ENCODE measurements around the gene MCRS1. TPM values are rescaled to one million over a fixed set of nuclear protein-coding genes. Genes with fewer than 3 reads are reported as not detected.

MCRS1 gene
- total and polyA plus RNA-seq, 11 donors, result 64.2 to 122 (median 87.9) TPM

GRCh38 chr12:49548481-49548821 is 19.5 kb downstream of the MCRS1 start:
- whole genome bisulfite sequencing, 4 donors, result 43 to 64% (median 49%) methylated on average over 7 to 8 of the region's 8 CpGs
- H3K4me3 ChIP-seq, result peak overlapping the region in 10 of 12 donors; percentile 23 to 59 (median 51)
- H3K27me3 ChIP-seq, result peaks cover 0 to 32% (median 7%) of the 10 kb centered on the region in 9 donors
- ATAC-seq (no peak), DNase-seq (peak in 1 of 5 donors; percentile 25)
- peaks cover 0 to 26% (median 17%) of the 10 kb centered on the region in 12 donors for H3K4me1 ChIP-seq
- H3K36me3 ChIP-seq, result no peaks in the 10 kb centered on the region
- no peak overlapping the region for H3K27ac ChIP-seq
- intact Hi-C loops (cut with DNase I), result loop anchor here in 1 of 10 donors (5.0 kb wide), 1 partner anchor 34 kb away; no protein-coding TSS in a partner anchor
- TF ChIP-seq, protein P1, sequence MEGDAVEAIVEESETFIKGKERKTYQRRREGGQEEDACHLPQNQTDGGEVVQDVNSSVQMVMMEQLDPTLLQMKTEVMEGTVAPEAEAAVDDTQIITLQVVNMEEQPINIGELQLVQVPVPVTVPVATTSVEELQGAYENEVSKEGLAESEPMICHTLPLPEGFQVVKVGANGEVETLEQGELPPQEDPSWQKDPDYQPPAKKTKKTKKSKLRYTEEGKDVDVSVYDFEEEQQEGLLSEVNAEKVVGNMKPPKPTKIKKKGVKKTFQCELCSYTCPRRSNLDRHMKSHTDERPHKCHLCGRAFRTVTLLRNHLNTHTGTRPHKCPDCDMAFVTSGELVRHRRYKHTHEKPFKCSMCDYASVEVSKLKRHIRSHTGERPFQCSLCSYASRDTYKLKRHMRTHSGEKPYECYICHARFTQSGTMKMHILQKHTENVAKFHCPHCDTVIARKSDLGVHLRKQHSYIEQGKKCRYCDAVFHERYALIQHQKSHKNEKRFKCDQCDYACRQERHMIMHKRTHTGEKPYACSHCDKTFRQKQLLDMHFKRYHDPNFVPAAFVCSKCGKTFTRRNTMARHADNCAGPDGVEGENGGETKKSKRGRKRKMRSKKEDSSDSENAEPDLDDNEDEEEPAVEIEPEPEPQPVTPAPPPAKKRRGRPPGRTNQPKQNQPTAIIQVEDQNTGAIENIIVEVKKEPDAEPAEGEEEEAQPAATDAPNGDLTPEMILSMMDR (IDR thresholded peaks at IDR 0.05), result no peak
- no peak for TF ChIP-seq POLR2A (IDR thresholded peaks at IDR 0.05)
- no peaks in the 10 kb centered on the region for H3K9me3 ChIP-seq

- TF ChIP-seq POLR2A (IDR thresholded peaks at IDR 0.05), result no peak
- TF ChIP-seq, protein P1 (IDR thresholded peaks at IDR 0.05), result no peak
- intact Hi-C loops (cut with DNase I), result loop anchor here in 1 of 10 donors (5.0 kb wide), 1 partner anchor 35 kb away; no protein-coding TSS in a partner anchor
- peaks cover 0 to 32% (median 7%) of the 10 kb centered on the region in 9 donors for H3K27me3 ChIP-seq
Observed at GRCh38 chr12:49547090-49547690, 20.8 kb downstream of the MCRS1 start.

GRCh38 chr12:49546481-49546880 is 21.5 kb downstream of the MCRS1 start:
- no peaks in the 10 kb centered on the region for H3K9me3 ChIP-seq
- H3K4me3 ChIP-seq, result no peak overlapping the region
- 70 to 100% (median 81%) methylated on average over 2 to 3 of the region's 3 CpGs for WGBS, 4 donors
- intact Hi-C loops (cut with DNase I), result loop anchor here in 1 of 10 donors (5.0 kb wide), 1 partner anchor 36 kb away; no protein-coding TSS in a partner anchor
- H3K36me3 ChIP-seq, result no peaks in the 10 kb centered on the region
- DNase-seq, result no peak
- ATAC-seq, result no peak
- H3K27me3 ChIP-seq, result peaks cover 0 to 32% (median 7%) of the 10 kb centered on the region in 9 donors
- peaks cover 0 to 15% (median 13%) of the 10 kb centered on the region in 12 donors for H3K4me1 ChIP-seq
- TF ChIP-seq, protein P1 (IDR thresholded peaks at IDR 0.05), result no peak
- TF ChIP-seq POLR2A (IDR thresholded peaks at IDR 0.05), result no peak
- H3K27ac ChIP-seq, result no peak overlapping the region

More at GRCh38 chr12:49547090-49547690, 20.8 kb downstream of the MCRS1 start:
- WGBS, 4 donors, result 82 to 89% (median 87%) methylated on average over 7 of the region's 7 CpGs
- H3K4me3 ChIP-seq, result no peak overlapping the region
- DNase-seq, result no peak
- ATAC-seq, result no peak
- H3K27ac ChIP-seq, result no peak overlapping the region
- H3K9me3 ChIP-seq, result no peaks in the 10 kb centered on the region
- peaks cover 0 to 21% (median 15%) of the 10 kb centered on the region in 12 donors for H3K4me1 ChIP-seq
- no peaks in the 10 kb centered on the region for H3K36me3 ChIP-seq

DNA sequence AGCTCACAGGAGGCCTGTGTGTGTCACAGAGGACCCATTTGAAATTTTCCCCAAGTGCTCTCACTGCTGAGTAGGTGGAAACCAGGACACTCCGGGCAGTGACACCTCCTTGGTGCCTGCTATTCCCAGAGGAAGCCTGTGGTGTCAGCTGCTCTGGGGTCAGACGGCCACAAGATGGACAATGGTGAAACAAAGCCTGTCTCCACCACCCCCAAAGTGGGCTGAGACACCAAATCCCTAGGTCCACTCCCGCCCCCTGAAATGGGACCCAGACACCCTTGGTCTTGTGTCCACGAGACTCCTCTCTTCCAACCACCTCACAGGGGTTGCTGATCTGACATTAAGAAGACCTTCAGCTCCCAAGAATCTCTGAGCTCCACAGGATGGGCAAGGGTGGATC is 22.1 kb downstream of the MCRS1 start:
- no peaks in the 10 kb centered on the region for H3K36me3 ChIP-seq
- TF ChIP-seq, protein P1 (IDR thresholded peaks at IDR 0.05), result no peak
- no peak for TF ChIP-seq POLR2A (IDR thresholded peaks at IDR 0.05)
- no peak for ATAC-seq
- intact Hi-C loops (cut with DNase I), result loop anchor here in 1 of 10 donors (5.0 kb wide), 1 partner anchor 36 kb away; no protein-coding TSS in a partner anchor
- 70 to 87% (median 80%) methylated on average over 3 to 4 of the region's 4 CpGs for WGBS, 4 donors
- peaks cover 0 to 15% (median 13%) of the 10 kb centered on the region in 12 donors for H3K4me1 ChIP-seq
- DNase-seq, result peak in 1 of 5 donors; percentile 7
- H3K9me3 ChIP-seq, result no peaks in the 10 kb centered on the region
- H3K27me3 ChIP-seq, result peaks cover 0 to 32% (median 7%) of the 10 kb centered on the region in 9 donors
- no peak overlapping the region for H3K27ac ChIP-seq
- H3K4me3 ChIP-seq, result no peak overlapping the region
